MCF 10A (cell line): ENCODE measurements around the gene CHMP5. TPM values are rescaled to one million over a fixed set of nuclear protein-coding genes. Genes with fewer than 3 reads are reported as not detected.
A peak's percentile ranks its signal among the peaks of the same experiment; 100 is the strongest.

Experiments used
- BruUV-seq: library from RNA; stranded (reverse); fragments of 400-500 nt; replicated peaks from 2 replicates; lab custom pipeline; 2021; lab: Mats Ljungman, UMichigan
- CTCF ChIA-PET: fragments of 300-600 bp; sonication (Branson Sonifier 250); formaldehyde crosslinking; extraction: SDS; loops from one replicate; lab custom pipeline; 2021; ENCODE audit warnings: antibody characterized with exemption, inconsistent platforms; lab: Yijun Ruan, JAX
- POLR2A ChIA-PET: fragments of 300-600, 350-650 bp; sonication (Branson Sonifier 250); formaldehyde crosslinking; extraction: SDS; loops from one replicate; lab custom pipeline; 2020; ENCODE audit warnings: antibody characterized with exemption, inconsistent platforms; lab: Yijun Ruan, JAX
- DNase-seq: peaks from one replicate; pipeline ENCODE4 v3.0.0-alpha.2; 2018; ENCODE audit not compliant: unreplicated experiment
- H3K27ac Mint-ChIP-seq: one replicate; pipeline ENCODE4 v1.8.0; 2022; ENCODE audit warnings: mild to moderate bottlenecking, low read depth, mixed read lengths; ENCODE audit not compliant: unreplicated experiment
- H3K27me3 Mint-ChIP-seq: one replicate; pipeline ENCODE4 v1.8.0; 2022; ENCODE audit warnings: mixed read lengths; ENCODE audit not compliant: insufficient read depth, unreplicated experiment
- H3K36me3 Mint-ChIP-seq: one replicate; pipeline ENCODE4 v1.8.0; 2022; ENCODE audit warnings: mild to moderate bottlenecking, moderate library complexity, mixed read lengths; ENCODE audit not compliant: insufficient read depth, unreplicated experiment
- H3K4me1 Mint-ChIP-seq: one replicate; pipeline ENCODE4 v1.8.0; 2022; ENCODE audit warnings: mixed read lengths; ENCODE audit not compliant: insufficient read depth, unreplicated experiment
- H3K4me3 Mint-ChIP-seq: one replicate; pipeline ENCODE4 v1.8.0; 2022; ENCODE audit warnings: mild to moderate bottlenecking, moderate library complexity, mixed read lengths; ENCODE audit not compliant: unreplicated experiment
- H3K9me3 Mint-ChIP-seq: one replicate; pipeline ENCODE4 v1.8.0; 2022; ENCODE audit warnings: mixed read lengths; ENCODE audit not compliant: unreplicated experiment
- CTCF ChIP-seq: fragments of 200-600 bp; IDR thresholded peaks from one replicate; pipeline ENCODE4 v1.8.0; 2022; ENCODE audit warnings: antibody characterized with exemption, mild to moderate bottlenecking; ENCODE audit not compliant: unreplicated experiment
- intact Hi-C: fragments of 100-400 bp; cut with micrococcal nuclease; formaldehyde crosslinking; loops from 2 replicates; pipeline ENCODE4 v1.14.1; 2022
- total RNA-seq: library from RNA; stranded (reverse); gene quantifications from 2 replicates; pipeline ENCODE4 v1.2.3, GENCODE V29; 2022

CHMP5 gene
- total RNA-seq, 1 experiment from 2014 or later, result 67.6 TPM

GRCh38 chr9:33249087-33249658 lies 15.7 kb upstream of the CHMP5 start:
- H3K27ac Mint-ChIP-seq, result peak overlapping the region; percentile 80
- TF ChIP-seq CTCF, result no peak
- no peaks in the 10 kb centered on the region for H3K9me3 Mint-ChIP-seq
- H3K4me1 Mint-ChIP-seq, result peaks cover 30% of the 10 kb centered on the region
- ChIA-PET CTCF (interaction anchor here (0.7 to 2.6 kb wide), 3 partner anchors 14 to 52 kb away, joined by 3 to 18 read pairs (median 3); no protein-coding TSS in a partner anchor), POLR2A (interaction anchor here (1.6 to 13.7 kb wide), 4 partner anchors 13 to 41 kb away, joined by 5 to 259 read pairs (median 52); partner anchors contain the start of genes BAG1, CHMP5, NFX1 and SPINK4)
- intact Hi-C loops, result no loop called here
- peaks cover 52% of the 10 kb centered on the region for H3K36me3 Mint-ChIP-seq
- H3K27me3 Mint-ChIP-seq, result no peaks in the 10 kb centered on the region
- no peak overlapping the region for H3K4me3 Mint-ChIP-seq
- BruUV-seq, result no TSS peak
- DNase-seq, result no peak

GRCh38 chr9:33249983-33250382 lies 14.9 kb upstream of the CHMP5 start:
- TF ChIP-seq CTCF, result no peak
- no peaks in the 10 kb centered on the region for H3K27me3 Mint-ChIP-seq
- no peaks in the 10 kb centered on the region for H3K9me3 Mint-ChIP-seq
- no TSS peak for BruUV-seq
- ChIA-PET POLR2A (interaction anchor here (0.6 to 13.7 kb wide), 4 partner anchors 13 to 87 kb away, joined by 3 to 259 read pairs (median 50); partner anchors contain the start of genes BAG1, CHMP5, NFX1 and SPINK4), CTCF (interaction anchor here (0.9 kb wide), 1 partner anchor 19 kb away, joined by 3 read pairs; no protein-coding TSS in a partner anchor)
- H3K4me1 Mint-ChIP-seq, result peaks cover 30% of the 10 kb centered on the region
- peaks cover 60% of the 10 kb centered on the region for H3K36me3 Mint-ChIP-seq
- no peak overlapping the region for H3K4me3 Mint-ChIP-seq
- no peak for DNase-seq
- intact Hi-C loops, result no loop called here
- H3K27ac Mint-ChIP-seq, result peak overlapping the region; percentile 80

- TF ChIP-seq CTCF, result no peak
- H3K9me3 Mint-ChIP-seq, result no peaks in the 10 kb centered on the region
- H3K4me3 Mint-ChIP-seq, result no peak overlapping the region
- ChIA-PET POLR2A (interaction anchor here (1.6 to 13.7 kb wide), 3 partner anchors 13 to 40 kb away, joined by 5 to 259 read pairs (median 94); partner anchors contain the start of genes BAG1, CHMP5, NFX1 and SPINK4), CTCF (no interaction called here)
- no peak for DNase-seq
- peak overlapping the region; percentile 80 for H3K27ac Mint-ChIP-seq
- intact Hi-C loops, result no loop called here
- peaks cover 65% of the 10 kb centered on the region for H3K36me3 Mint-ChIP-seq
- BruUV-seq, result TSS peak; percentile 4
- H3K27me3 Mint-ChIP-seq, result no peaks in the 10 kb centered on the region
- peaks cover 30% of the 10 kb centered on the region for H3K4me1 Mint-ChIP-seq
Measured at GRCh38 chr9:33250458-33250995, 14.3 kb upstream of the CHMP5 start.

GRCh38 chr9:33254211-33254610 lies 10.6 kb upstream of the CHMP5 start:
- TF ChIP-seq CTCF, result no peak
- ChIA-PET POLR2A (interaction anchor here (0.6 to 13.7 kb wide), 6 partner anchors 10 to 155 kb away, joined by 3 to 259 read pairs (median 6); partner anchors contain the start of genes BAG1, CHMP5, NFX1 and SPINK4), CTCF (interaction anchor here (0.6 kb wide), 1 partner anchor 138 kb away, joined by 3 read pairs; no protein-coding TSS in a partner anchor)
- H3K36me3 Mint-ChIP-seq, result peaks cover 95% of the 10 kb centered on the region
- DNase-seq, result no peak
- H3K27ac Mint-ChIP-seq, result no peak overlapping the region
- no peaks in the 10 kb centered on the region for H3K27me3 Mint-ChIP-seq
- H3K4me3 Mint-ChIP-seq, result no peak overlapping the region
- no peaks in the 10 kb centered on the region for H3K9me3 Mint-ChIP-seq
- BruUV-seq, result no TSS peak
- H3K4me1 Mint-ChIP-seq, result peaks cover 40% of the 10 kb centered on the region
- intact Hi-C loops, result no loop called here
